Epidermal melanocyte (primary cell): ENCODE data around the gene BMP10.
"Not testable (repeated sequence)": the region's sequence is repeated elsewhere in the genome, so short reads cannot be mapped to it uniquely, and the experiment has no call there.

ENCODE experiments used
- DNase-seq: peaks from one replicate; pipeline ENCODE4 v3.0.0; 2011; ENCODE audit warnings: low spot score; ENCODE audit not compliant: insufficient read length

The BMP10 gene

GRCh38 chr2:68895981-68896380, 24.8 kb upstream of the BMP10 start:
- DNase-seq = not testable (repeated sequence)

GRCh38 chr2:68889500-68889899, 18.3 kb upstream of the BMP10 start:
- DNase-seq = no peak

GRCh38 chr2:68889021-68889420, 17.8 kb upstream of the BMP10 start:
- DNase-seq = no peak

GRCh38 chr2:68888038-68888704, 17.0 kb upstream of the BMP10 start:
- no peak for DNase-seq

GRCh38 chr2:68885811-68886075, 14.5 kb upstream of the BMP10 start:
- DNase-seq = no peak

GRCh38 chr2:68885074-68885810, 14.0 kb upstream of the BMP10 start:
- no peak for DNase-seq

GRCh38 chr2:68880213-68880612, 9.0 kb upstream of the BMP10 start:
- no peak for DNase-seq

- no peak for DNase-seq
Observed at GRCh38 chr2:68879296-68879695, 8.1 kb upstream of the BMP10 start.

GRCh38 chr2:68878753-68879152, 7.6 kb upstream of the BMP10 start:
- DNase-seq = no peak

- no peak for DNase-seq
Observed at GRCh38 chr2:68878071-68878711, 7.0 kb upstream of the BMP10 start.

- no peak for DNase-seq
Observed at GRCh38 chr2:68877079-68877772, 6.0 kb upstream of the BMP10 start.

GRCh38 chr2:68870215-68870614, 982 bp downstream of the BMP10 start:
- DNase-seq = no peak

GRCh38 chr2:68865108-68865507, 6.1 kb downstream of the BMP10 start:
- DNase-seq = no peak

GRCh38 chr2:68863996-68864395, 7.2 kb downstream of the BMP10 start:
- no peak for DNase-seq

GRCh38 chr2:68862889-68863288, 8.3 kb downstream of the BMP10 start:
- DNase-seq = no peak

- no peak for DNase-seq
Observed at GRCh38 chr2:68861330-68861729, 9.9 kb downstream of the BMP10 start.

GRCh38 chr2:68860111-68860510, 11.1 kb downstream of the BMP10 start:
- DNase-seq = no peak

- DNase-seq = no peak
Observed at GRCh38 chr2:68857855-68858456, 13.2 kb downstream of the BMP10 start.

- DNase-seq = no peak
Observed at GRCh38 chr2:68857202-68857845, 13.9 kb downstream of the BMP10 start.

GRCh38 chr2:68855550-68855949, 15.6 kb downstream of the BMP10 start:
- DNase-seq = no peak

GRCh38 chr2:68854476-68854875, 16.7 kb downstream of the BMP10 start:
- DNase-seq = no peak
